NCI-H524 treated with DMSO at 0.1 percent for 48 hours (cell line): Measurements from ENCODE around the gene APRT.

Experiments
- DNase-seq: peaks from one replicate; lab custom pipeline; 2025; lab: John Stamatoyannopoulos, UW

The APRT gene

DNA sequence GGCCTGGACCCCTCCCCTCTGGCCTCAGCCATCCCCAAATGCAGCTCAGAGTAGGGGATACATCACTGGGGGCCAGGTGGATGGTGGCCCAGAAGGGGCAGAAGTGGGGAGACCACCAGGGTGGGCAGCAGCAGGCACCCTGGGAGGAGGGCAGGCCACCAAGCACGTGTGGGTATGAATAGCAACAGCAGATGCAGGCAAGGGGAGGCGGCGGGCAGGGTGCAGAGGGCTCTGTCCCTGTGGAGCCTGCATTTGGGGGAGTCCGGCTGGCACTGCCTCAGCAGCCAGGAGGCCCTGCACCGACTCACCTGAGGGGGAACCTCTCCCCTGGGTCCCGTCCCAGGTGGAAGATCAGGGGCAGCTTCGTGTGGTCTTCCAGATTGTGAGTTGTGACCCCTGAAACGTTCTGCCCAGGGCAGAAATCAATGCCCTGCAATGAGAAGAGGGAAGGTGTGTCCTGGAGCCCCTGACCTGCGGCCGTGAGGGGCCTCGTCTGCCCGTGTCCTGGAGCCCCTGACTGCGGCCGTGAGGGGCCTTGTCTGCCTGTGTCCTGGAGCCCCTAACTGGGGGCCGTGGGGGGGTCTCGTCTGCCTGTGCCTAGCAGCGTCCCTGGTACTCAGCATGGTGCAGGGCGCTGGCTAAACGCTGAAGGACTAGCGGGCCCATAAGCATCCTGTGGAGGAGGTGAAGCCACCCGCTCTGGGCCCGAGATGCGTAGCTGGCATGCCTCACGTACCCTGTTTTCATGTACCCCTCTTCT lies 10.7 kb upstream of the APRT start:
- no peak for DNase-seq

DNA sequence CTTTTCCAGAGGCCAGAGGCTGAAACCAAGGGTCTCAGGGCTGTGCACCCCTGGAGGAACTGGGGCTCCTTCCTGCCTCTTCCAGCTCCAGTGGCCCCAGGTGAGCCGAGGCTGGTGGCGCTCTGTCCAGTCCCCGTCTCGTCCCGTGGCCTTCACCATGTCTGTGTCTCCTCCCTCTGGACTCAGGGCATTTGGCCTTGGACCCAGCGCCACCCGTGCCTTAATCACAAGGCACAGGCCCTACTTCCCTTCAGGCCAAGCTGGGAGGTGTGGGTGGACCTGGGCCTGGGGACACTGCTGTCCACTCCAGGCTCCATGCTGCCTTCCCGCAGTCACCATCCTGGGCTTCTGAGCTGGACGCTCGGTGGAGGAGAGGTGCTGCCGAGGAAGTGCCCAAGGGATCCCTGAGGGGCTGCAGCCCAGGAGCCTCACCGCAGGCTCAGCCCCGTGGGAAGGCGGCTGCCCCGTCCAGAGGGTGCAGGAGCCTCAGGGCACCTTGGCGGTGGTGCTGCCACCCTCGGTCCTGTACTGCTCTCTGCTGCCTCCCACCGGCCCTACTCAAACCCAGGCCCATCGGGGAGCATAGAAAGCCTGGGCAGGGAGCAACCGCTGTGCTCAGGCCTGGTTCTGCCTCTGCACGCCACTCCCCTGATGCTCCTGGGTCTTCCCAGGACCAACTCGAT lies 9.6 kb upstream of the APRT start:
- no peak for DNase-seq

DNA sequence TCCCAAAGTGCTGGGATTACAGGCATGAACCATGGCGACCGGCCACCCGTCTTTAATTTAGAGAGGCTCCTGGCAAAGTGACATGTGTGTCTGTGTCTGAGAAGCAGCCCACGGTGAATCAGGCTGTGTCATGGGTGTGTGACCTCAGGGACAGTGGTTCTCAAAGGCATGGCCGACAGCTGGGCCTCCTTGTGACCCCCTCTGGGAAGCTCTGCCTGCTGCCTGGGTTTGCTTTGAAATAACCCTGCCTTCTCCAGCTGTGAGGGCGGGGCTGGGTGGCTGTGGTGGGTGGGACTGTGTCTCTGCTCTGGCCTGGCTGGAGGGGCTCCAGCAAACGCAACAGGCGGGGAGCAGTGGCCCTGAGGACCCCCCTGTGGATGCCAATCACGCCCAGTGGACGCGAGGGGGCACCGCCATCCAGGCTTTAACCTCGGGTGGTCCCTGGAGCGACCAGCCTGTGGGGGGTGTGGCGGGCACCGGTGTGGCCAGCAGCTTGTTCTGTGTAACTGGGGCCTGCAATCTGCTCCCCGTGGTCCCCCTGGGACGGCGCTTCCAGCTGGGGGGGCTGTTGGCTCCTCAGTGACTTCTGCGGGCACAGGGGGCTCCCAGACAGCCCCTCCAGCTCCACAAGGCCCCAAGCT lies 8.8 kb upstream of the APRT start:
- DNase-seq, result no peak

DNA sequence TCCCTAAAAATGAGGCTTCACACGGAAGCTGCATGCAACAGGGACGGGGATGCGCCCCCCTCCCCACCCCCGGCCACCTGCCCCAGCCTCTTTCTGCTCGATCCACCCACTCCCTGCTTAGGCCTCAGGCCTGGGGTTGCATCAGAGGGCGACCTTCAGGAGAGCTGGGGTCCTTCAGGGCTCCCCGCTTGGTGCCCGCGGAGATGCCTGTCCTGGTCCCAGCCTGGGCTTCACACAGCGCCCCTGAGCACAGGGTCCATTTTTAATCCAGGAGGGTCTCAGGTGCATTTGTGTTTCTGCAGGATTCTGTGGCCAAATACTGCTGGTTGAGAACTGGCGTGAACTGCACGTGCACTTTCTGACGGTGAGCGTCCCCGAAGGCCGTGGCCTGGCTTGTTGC lies 7.4 kb upstream of the APRT start:
- DNase-seq, result no peak

- DNase-seq, result no peak
Observed at GRCh38 chr16:88818575-88818874, 6.8 kb upstream of the APRT start.

DNA sequence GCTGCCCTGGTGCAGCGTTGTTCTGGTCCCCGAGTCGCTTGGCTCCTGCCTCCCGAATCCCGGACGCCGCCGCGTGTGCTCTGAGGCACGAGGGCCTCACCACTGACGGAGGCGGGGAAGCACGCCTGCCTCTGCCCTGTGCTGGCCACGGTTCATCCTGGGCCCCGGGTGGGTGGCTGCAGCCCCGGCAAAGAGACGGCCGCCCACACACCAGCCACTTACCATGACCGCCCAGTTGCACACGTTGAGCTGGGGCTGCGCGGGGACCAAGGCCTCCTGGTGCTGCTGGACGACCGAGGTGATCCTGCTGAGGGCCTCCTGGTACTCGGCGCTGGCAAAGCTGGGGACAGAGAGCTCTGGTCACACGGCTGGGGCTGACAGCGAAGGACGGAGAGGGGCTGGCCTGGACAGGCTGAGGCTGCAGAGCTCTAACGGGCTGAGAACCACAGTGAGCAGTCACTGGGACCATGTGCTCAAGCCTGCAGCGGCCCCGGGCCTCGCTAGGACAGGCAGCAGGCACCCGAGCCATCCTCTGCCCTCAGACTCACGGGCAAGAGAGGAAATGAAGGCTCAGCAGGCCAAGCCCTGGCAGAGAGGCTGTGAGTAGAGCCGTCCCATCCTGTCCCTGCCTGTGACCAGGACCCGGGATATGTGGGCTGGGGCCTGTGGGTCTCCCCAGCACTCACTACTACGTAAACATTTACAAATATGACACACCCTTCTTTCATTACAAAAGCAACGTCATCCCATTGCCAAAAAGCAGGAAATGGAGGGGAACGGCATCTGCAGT lies 6.3 kb upstream of the APRT start:
- no peak for DNase-seq

DNA sequence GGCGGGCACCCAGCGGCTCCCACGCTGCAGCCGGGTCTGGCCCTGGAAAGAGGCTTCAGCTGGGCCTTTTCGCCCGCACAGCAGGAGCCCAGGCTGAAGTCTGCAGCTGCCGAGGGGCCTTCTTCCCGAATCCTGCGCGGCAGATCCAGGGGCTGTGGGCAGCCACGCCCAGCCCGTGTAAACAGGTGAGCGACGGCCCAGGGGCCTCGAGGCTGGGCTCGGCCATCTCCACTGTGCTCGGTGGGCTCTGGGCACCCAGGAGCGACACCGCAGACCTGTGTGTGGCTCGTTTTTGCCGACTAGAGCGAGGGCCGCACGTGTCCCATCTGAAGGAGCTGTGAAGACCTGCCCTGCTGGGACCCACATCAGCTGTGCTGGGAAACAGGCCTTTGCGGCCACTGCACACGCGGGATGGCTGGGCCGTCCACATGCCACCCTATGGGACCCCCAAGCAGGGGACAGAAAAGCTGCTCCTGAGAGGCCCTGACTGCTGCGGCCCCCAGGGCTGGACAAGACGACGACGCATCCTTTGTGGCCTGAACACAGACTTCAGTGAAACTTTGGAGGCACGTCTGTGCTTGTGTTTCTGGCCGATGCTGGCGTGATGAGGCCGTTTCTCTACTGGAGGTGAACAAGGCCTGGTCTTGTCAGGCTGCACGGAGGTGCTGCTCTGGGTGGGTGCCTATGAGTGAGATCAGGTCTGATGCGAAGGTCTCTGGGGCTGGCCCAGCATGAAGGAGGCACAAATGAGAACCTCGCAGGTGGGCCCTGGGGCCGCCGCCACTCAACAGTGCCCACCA lies 5.2 kb upstream of the APRT start:
- DNase-seq, result no peak

- no peak for DNase-seq
Observed at GRCh38 chr16:88815901-88816589, 4.3 kb upstream of the APRT start.

GRCh38 chr16:88815227-88815626 lies 3.5 kb upstream of the APRT start:
- DNase-seq, result no peak

DNA sequence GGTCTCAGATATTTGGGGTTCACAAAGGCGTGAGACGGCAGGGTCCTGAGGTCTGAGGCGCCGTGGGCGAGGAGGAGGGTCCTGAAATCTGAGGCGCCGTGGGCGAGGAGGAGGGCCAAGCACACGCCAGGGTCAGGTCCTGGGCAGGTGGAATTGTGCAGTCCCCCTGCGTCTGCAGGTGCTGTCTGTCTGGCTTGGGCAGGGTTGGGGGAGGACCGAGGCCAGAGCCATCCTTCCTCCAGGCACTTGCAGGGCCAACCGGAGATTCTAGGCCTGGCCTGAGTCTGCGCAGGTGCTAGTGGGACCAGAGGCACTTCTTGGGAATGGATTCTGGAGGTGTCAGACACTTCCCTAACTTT lies 2.4 kb upstream of the APRT start:
- no peak for DNase-seq

DNA sequence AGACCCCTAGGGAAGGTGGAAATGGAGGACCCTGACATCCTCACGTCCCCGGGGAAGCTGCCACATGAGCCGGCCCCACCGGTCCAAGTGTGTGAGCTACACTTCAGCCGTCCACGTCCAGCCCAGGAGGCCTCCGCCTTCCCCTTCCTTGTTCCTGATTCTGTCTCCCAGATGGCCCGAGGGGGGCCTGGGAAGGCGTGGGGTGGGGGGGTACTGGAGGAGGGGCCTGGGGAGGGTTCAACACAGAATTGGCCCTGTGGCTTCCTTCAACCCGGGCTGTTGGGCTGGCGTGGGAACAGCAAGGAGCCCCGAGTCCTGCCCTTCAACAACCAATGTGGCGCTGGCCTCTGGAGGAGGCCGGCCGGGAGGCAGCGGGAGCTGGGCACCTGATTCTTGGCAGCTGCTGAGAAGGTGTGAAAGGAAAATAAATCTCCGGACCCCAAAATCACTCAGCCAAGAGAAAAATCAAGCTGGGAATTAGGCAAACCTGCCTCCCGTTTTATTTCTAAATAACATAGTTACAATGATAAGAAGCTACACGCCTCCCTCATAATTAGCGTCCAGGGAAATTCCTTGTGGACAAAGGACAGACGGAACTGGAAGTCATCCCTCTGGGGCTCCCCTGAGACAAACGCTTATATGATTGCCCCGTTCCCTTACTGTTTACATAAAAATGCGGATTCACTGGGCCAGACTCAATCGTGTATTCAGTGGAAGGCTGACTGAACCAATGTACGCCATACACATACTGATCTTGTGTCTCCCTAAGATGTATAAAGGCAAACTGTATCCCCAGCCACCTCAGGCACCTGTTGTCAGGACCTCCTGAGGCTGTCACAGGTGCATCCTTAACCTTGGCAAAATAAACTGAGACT lies 1.8 kb upstream of the APRT start:
- DNase-seq, result no peak

- no peak for DNase-seq
Observed at GRCh38 chr16:88812513-88813268, 963 bp upstream of the APRT start.

DNA sequence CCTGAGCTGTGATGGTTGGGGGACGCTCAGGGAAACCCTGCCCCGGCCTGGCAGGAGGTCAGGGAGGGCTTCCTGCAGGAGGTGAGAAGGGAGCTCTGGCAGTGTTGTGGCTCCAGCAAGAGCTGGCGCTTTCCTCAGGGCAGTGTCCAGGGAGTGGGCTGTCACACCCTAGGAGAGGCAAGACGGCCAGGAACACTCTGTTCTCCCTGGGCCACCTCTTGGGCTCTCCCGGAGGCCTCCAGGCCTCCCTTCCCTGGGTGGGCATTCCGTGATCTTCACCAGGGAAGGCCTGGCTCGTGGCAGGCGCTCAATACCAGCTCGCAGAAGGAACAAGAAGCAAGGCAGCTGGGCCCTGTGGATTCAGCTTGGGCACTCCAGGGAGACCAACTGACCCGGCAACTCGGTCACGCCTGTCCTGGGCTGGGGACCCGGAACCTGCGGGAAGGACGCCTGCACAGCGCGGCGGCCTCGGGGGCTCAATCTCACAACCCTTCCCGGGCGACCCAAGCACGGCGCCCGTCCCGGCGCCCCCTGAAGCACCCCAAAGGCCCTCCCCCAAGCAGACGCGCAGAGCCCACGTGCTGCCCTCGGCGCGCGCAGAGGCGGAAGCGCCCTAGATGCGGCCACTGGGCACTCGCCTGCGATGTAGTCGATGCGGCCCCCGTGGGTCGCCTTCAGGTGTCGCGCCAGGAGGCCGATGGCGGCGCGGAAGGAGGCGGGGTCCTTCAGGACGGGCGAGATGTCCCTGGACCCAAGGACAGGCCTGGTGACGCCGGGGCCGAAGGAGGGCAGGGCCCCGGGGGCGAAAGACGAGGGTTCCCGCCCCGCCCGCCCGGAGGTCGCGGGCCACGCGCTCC lies 588 bp downstream of the APRT start:
- DNase-seq, result peak; percentile 13

DNA sequence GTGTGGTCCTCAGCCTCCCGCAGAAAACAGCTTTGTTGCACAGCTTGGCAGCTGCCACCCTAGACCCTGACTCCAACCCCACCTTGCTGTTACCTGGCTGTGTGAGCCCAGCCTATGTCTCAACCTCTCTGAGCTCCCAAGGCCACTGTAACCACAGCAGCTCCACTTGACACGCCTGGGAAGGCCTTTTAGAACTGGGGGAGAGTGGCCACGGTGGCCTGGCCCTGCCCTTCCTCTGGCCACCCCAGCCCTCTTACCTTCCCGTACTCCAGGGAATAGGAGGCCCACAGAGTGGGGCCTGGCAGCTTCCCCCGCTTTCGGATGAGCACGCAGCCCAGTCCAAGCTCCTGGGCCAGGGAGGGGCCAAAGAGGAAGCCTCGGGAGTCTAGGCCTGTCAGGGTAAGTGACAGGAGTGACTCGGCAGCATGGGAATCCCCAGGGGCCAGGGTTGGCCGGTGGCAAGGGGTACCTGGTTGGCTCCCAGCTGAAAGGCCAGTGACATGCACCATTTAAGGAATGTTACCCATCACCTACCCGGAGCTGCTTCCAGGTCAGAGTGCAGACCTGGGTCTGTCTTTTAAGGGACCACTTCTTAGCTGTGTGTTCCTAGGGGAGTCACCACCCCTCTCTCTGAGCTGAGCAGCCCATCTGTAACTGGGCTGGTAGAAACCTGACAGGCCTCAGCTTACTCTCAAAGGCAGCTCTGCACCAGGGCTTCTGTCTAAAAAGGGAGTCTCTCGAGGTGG lies 1.4 kb downstream of the APRT start:
- no peak for DNase-seq

GRCh38 chr16:88809676-88810165 lies 2.0 kb downstream of the APRT start:
- no peak for DNase-seq

DNA sequence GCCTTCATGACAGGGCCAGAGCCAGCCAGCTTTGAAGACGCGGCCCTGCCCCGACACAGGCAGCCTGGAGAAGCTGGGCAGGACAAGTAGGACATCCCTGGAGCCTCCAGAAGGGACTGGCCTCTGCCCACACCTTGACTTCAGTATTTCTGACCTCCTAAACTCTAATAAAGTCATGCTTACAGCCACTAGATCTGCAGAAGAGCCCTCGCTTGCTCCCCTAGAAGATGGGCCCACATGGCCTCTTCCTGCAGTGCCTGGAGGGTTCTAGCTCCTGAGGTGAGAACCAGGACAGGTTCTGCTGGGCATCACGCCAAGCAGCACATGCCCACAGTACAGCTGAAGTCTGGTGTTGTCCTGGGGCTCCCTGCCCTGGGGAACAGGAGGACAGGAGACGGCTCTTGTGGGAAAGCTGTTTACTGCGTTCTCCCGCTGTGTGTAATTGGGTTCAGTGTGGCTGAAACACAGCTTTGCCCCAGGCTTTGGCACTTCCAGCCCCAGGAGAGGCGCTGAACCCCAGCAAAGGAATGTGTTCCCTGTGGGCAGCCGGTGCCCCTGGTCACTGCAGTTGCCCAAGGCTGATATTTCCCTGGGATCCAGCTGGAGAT lies 2.6 kb downstream of the APRT start:
- no peak for DNase-seq
